Endothelial cell of umbilical vein (primary cell): ENCODE measurements around the gene BNC2. TPM values are rescaled to one million over a fixed set of nuclear protein-coding genes. Genes with fewer than 3 reads are reported as not detected.
A peak's percentile ranks its signal among the peaks of the same experiment; 100 is the strongest.

Experiments used
- BruUV-seq: library from RNA; stranded (reverse); fragments of 400-500 nt; replicated peaks from 2 replicates; lab custom pipeline; 2021; lab: Mats Ljungman, UMichigan
- CTCF ChIA-PET: fragments of 300-600, 350-600 bp; sonication (Branson Sonifier 250); formaldehyde crosslinking; loops from one replicate; lab custom pipeline; 2021; ENCODE audit warnings: antibody characterized with exemption, inconsistent platforms; lab: Charles Lee
- POLR2A ChIA-PET: fragments of 300-600, 350-600 bp; sonication (Branson Sonifier 250); formaldehyde crosslinking; loops from one replicate; lab custom pipeline; 2021; ENCODE audit warnings: antibody characterized with exemption, inconsistent platforms; lab: Charles Lee
- DNase-seq: peaks from one replicate; pipeline ENCODE4 v3.0.0-alpha.2; 2011; ENCODE audit warnings: low read depth, low spot score
- FAIRE-seq: peaks from 2 replicates; lab custom pipeline; 2011; peaks lifted over from hg19 to GRCh38; lab: Jason Lieb, UNC
- H2AFZ ChIP-seq: 2 replicates; pipeline ENCODE4 v1.6.0; 2012; ENCODE audit warnings: low read depth, low read length, control low read depth, inconsistent platforms
- H3K27ac ChIP-seq: 2 replicates; pipeline ENCODE4 v1.5.1; 2011; ENCODE audit warnings: low read depth, mild to moderate bottlenecking, control low read depth, low read length, moderate library complexity; ENCODE audit not compliant: insufficient read depth
- H3K27me3 ChIP-seq, 2 experiments: 2 replicates each; pipeline versions ENCODE4 v1.6.0 to v1.6.1; 2011; ENCODE audit warnings: low read length in 2 of 2, mixed read lengths in 1 of 2; ENCODE audit not compliant: control insufficient read depth in 2 of 2, insufficient read depth in 2 of 2
- H3K36me3 ChIP-seq, 2 experiments: 2 replicates in 1 of 2; 3 replicates in 1 of 2; pipeline ENCODE4 v1.5.1; 2011; ENCODE audit warnings: low read length in 2 of 2, mild to moderate bottlenecking in 1 of 2, moderate library complexity in 1 of 2; ENCODE audit not compliant: control insufficient read depth in 2 of 2, insufficient read depth in 2 of 2; ENCODE audit errors: extremely low read depth in 1 of 2
- H3K4me1 ChIP-seq: 3 replicates; pipeline ENCODE4 v1.5.1; 2011; ENCODE audit warnings: mild to moderate bottlenecking, low read length; ENCODE audit not compliant: control insufficient read depth, insufficient read depth; ENCODE audit errors: extremely low read depth
- H3K4me2 ChIP-seq: 2 replicates; pipeline ENCODE4 v1.6.1; 2011; ENCODE audit warnings: low read length, control low read depth, mixed read lengths; ENCODE audit not compliant: insufficient read depth
- H3K4me3 ChIP-seq, 3 experiments: fragments of 200-600 bp in 1 of 3; sonication (generic), shearing (Covaris generic) in 1 of 3; replicated peaks in 1 of 3; 2 replicates each; pipeline ENCODE4 v1.5.1; 2011 to 2016; ENCODE audit warnings: control low read depth in 3 of 3, low read length in 3 of 3, mild to moderate bottlenecking in 2 of 3, inconsistent platforms in 1 of 3, low read depth in 1 of 3, moderate library complexity in 1 of 3; ENCODE audit not compliant: insufficient read depth in 1 of 3
- H3K79me2 ChIP-seq: 2 replicates; pipeline ENCODE4 v1.6.0; 2012; ENCODE audit warnings: low read length, inconsistent platforms; ENCODE audit not compliant: control insufficient read depth, insufficient read depth
- H3K9ac ChIP-seq: replicated peaks from 2 replicates; pipeline ENCODE3; 2011; ENCODE audit warnings: low read length, control low read depth; ENCODE audit not compliant: insufficient read depth; ENCODE audit errors: extremely low read depth
- H3K9me1 ChIP-seq: replicated peaks from 3 replicates; pipeline ENCODE4 v1.6.0; 2011; ENCODE audit warnings: mild to moderate bottlenecking, low read length; ENCODE audit not compliant: control insufficient read depth, insufficient read depth; ENCODE audit errors: extremely low read depth
- H3K9me3 ChIP-seq: replicated peaks from 2 replicates; pipeline ENCODE4 v1.5.1; 2012; ENCODE audit warnings: low read length, inconsistent platforms; ENCODE audit not compliant: control insufficient read depth, insufficient read depth
- H4K20me1 ChIP-seq: replicated peaks from 2 replicates; pipeline ENCODE3; 2011; ENCODE audit warnings: mild to moderate bottlenecking, low read length; ENCODE audit not compliant: control insufficient read depth, insufficient read depth; ENCODE audit errors: extremely low read depth
- EZH2 ChIP-seq: IDR thresholded peaks from 2 replicates; pipeline ENCODE4 v1.6.1; 2012; ENCODE audit warnings: borderline replicate concordance, low read depth, mild to moderate bottlenecking, moderate library complexity, low read length, inconsistent platforms; ENCODE audit not compliant: severe bottlenecking
- FOS ChIP-seq: IDR thresholded peaks from 2 replicates; pipeline ENCODE4 v1.6.1; 2011; ENCODE audit warnings: mild to moderate bottlenecking, low read length, moderate library complexity, borderline replicate concordance; ENCODE audit not compliant: insufficient read depth
- GATA2 ChIP-seq: IDR thresholded peaks from 2 replicates; pipeline ENCODE4 v1.7.0; 2011; ENCODE audit warnings: low read depth, mild to moderate bottlenecking, moderate library complexity, mixed read lengths, low read length; ENCODE audit not compliant: insufficient read length, insufficient read depth
- JUN ChIP-seq: IDR thresholded peaks from 2 replicates; pipeline ENCODE4 v1.6.1; 2011; ENCODE audit warnings: borderline replicate concordance, low read depth; ENCODE audit not compliant: insufficient read length, insufficient read depth
- MYC ChIP-seq: IDR thresholded peaks from one replicate; pipeline ENCODE4 v1.6.1; 2011; ENCODE audit warnings: mild to moderate bottlenecking, low read depth, low read length
- POLR2A ChIP-seq: IDR thresholded peaks from 2 replicates; pipeline ENCODE4 v1.6.1; 2012; ENCODE audit warnings: low read depth, mild to moderate bottlenecking, control low read depth, low read length
- POLR2AphosphoS5 ChIP-seq: IDR thresholded peaks from 2 replicates; pipeline ENCODE4 v1.6.1; 2012; ENCODE audit warnings: low read depth, mild to moderate bottlenecking, control low read depth, low read length, moderate library complexity; ENCODE audit not compliant: insufficient read depth
- dilution Hi-C: fragments of 300-500 bp; cut with MboI; formaldehyde crosslinking; loops from one replicate; pipeline ENCODE4 v1.15.0; 2019; ENCODE audit warnings: low sequenced_read_pairs; ENCODE audit not compliant: extremely low pct_ligation_motif_present
- intact Hi-C: fragments of 100-400 bp; cut with micrococcal nuclease; formaldehyde crosslinking; loops from one replicate; pipeline ENCODE4 v1.10.0; 2022
- polyA plus RNA-seq, 4 experiments: library from polyadenylated mRNA; depleted of rRNA in 3 of 4; stranded (reverse) in 3 of 4; unstranded in 1 of 4; fragments of >200 nt; gene quantifications; 2 replicates each; pipeline versions ENCODE4 v1.2.1 to v1.2.3, GENCODE V29; 2011 to 2012; ENCODE audit warnings: missing spikeins in 1 of 4
- total RNA-seq: library from RNA; stranded (reverse); gene quantifications from 2 replicates; pipeline ENCODE4 v1.2.3, GENCODE V29; 2021
- TF ChIP-seq, protein P1 (sequence below): IDR thresholded peaks from 2 replicates; pipeline ENCODE4 v1.6.1; 2011; ENCODE audit not compliant: insufficient read depth, insufficient read length
- TF ChIP-seq, protein P2 (sequence below), 2 donors: IDR thresholded peaks; 1 replicate in 1 of 2; 2 replicates in 1 of 2; pipeline ENCODE4 v1.5.1; 2011; ENCODE audit warnings: low read length in 2 of 2, mild to moderate bottlenecking in 2 of 2, moderate library complexity in 2 of 2, control low read depth in 1 of 2, inconsistent platforms in 1 of 2, low read depth in 1 of 2; ENCODE audit not compliant: insufficient read depth in 1 of 2; ENCODE audit errors: extremely low read depth in 1 of 2

BNC2 gene
- total and polyA plus RNA-seq, 2 donors (not counting 3 experiments of a cell fraction or from before 2014, with no cell fraction given) = 12.1 to 34.3 TPM

DNA sequence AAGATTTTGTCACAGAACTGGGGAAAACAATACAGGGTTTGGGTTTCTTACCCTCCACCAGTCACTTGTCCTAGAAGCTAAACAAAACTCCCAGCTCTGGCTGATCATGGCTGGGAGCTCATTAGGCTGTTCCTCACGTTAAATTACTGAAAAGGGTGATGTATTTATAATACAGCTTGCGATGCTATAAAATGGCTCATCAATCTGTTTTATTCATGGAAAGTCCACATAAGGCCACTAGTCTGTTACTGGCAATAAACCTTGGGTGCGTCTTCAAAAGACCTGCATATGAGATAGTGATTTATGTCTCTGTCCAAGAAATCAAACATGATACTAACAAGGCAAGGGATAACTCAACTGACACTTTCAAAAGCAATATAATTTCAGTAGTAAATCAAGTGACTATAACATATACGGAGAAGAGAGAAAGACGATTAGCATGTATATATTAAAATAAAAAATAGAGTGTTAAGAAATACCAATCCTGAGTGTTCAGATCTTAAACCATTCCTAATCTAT lies 219.0 kb downstream of the BNC2 start:
- DNase-seq = no peak
- TF ChIP-seq FOS (no peak), POLR2A (no peak), POLR2AphosphoS5 (no peak), JUN (no peak), MYC (no peak), EZH2 (no peak), GATA2 (no peak)
- TF ChIP-seq, protein P1, sequence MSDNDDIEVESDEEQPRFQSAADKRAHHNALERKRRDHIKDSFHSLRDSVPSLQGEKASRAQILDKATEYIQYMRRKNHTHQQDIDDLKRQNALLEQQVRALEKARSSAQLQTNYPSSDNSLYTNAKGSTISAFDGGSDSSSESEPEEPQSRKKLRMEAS = no peak
- TF ChIP-seq, protein P2, sequence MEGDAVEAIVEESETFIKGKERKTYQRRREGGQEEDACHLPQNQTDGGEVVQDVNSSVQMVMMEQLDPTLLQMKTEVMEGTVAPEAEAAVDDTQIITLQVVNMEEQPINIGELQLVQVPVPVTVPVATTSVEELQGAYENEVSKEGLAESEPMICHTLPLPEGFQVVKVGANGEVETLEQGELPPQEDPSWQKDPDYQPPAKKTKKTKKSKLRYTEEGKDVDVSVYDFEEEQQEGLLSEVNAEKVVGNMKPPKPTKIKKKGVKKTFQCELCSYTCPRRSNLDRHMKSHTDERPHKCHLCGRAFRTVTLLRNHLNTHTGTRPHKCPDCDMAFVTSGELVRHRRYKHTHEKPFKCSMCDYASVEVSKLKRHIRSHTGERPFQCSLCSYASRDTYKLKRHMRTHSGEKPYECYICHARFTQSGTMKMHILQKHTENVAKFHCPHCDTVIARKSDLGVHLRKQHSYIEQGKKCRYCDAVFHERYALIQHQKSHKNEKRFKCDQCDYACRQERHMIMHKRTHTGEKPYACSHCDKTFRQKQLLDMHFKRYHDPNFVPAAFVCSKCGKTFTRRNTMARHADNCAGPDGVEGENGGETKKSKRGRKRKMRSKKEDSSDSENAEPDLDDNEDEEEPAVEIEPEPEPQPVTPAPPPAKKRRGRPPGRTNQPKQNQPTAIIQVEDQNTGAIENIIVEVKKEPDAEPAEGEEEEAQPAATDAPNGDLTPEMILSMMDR (IDR thresholded peaks at IDR 0.05; ENCODE audit: extremely low read depth in 1 of 2, insufficient read depth in 1 of 2, low read depth in 1 of 2, low read length in 2 of 2) = no peak
- Histone ChIP-seq H3K27me3 (no peaks in the 10 kb centered on the region), H3K4me1 (no peaks in the 10 kb centered on the region), H4K20me1 (no peaks in the 10 kb centered on the region), H3K79me2 (peaks cover 3% of the 10 kb centered on the region), H3K4me2 (no peak overlapping the region), H3K9me3 (no peaks in the 10 kb centered on the region), H3K9ac (no peak overlapping the region), H3K36me3 (no peaks in the 10 kb centered on the region), H3K9me1 (no peaks in the 10 kb centered on the region), H3K4me3 (no peak overlapping the region), H3K27ac (no peak overlapping the region), H2AFZ (no peak overlapping the region)
- ChIA-PET POLR2A (no interaction called here), CTCF (interaction anchor here (1.7 kb wide), 1 partner anchor 23 kb away, joined by 4 read pairs; no protein-coding TSS in a partner anchor)
- peak; percentile 8 for FAIRE-seq
- intact Hi-C loops = no loop called here
- BruUV-seq = no TSS peak
- dilution Hi-C loops = no loop called here
